KBM-7 (cell line): ENCODE measurements around the gene C1orf50.
"Not testable (repeated sequence)": the region's sequence is repeated elsewhere in the genome, so short reads cannot be mapped to it uniquely, and the experiment has no call there.

Experiments used
- DNase-seq: peaks from one replicate; pipeline ENCODE4 v3.0.0-alpha.2; 2015
- in situ Hi-C: fragments of 300-500 bp; cut with MboI; formaldehyde crosslinking; loops from 2 replicates; pipeline ENCODE4 v1.14.3; 2020; ENCODE audit warnings: low sequenced_read_pairs, low pct_unique_long_range_greater_than_20kb, mixed read lengths

C1orf50 gene

DNA sequence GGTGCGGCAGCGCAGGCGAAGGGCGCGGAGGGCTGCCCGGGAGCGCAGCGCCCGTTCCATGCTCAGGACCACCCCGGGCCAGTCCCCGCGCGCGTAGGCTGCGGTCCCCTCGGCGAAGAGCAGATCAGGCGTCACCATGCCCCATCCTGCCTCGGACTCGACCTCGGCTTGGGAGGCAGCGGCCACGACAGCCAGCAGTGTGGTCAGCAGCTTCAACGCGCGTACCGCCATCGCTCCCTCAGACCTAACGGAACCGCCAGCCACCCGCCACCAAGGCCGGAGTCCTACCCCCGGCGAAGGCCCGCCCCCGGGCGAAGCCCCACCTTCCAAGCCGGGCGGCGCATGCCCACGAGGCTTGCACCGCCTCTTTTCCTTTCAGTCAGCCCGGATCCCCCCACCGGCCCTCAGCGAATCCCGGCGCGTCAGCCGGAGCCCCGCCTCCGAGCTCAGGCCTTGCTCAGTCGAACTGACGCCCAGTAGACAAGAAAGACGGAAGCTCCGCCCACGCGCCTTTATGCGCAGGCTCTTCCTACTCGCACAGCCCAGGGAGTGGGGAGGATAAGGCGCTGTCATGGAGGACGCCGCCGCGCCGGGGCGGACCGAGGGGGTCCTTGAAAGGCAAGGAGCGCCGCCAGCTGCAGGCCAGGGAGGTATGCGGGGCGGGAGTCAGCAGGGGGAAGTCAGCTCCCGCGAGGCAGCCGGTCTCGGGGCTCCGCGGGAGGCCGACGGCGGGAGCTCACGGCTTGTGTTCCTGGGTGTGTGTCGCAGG, at the start of gene C1orf50, which contains the start of gene P3H1:
Gene C1orf50 (plus strand): TSS at position 509 of the 769 bp plus-strand sequence. CDS start 63 bp downstream, at position 572.
Gene P3H1 (minus strand): TSS at position 288 of the 769 bp plus-strand sequence. CDS start 57 bp downstream, at position 231.
- in situ Hi-C loops = no loop called here
- DNase-seq = peak; percentile 99

DNA sequence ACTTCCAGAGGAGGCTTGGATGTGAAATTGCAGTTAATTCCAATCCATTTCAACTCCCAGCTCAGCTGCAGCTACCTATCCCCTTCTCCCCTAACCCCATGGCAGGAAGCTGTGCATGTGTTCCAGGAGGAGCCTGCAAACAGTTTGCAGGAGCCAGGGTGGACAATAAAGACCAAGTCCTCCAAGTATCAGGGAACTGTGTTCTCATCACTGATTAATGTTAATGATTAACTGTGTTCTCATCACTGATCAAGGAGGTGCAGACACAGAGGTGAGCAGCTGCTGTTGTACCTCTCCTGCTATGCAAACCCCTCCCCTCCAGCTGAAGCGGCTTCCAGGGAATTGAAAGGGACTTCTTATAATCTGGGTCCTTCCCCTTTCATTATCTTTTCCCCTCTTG, 46.2 kb upstream of the C1orf50 start:
- DNase-seq = no peak
- in situ Hi-C loops = no loop called here

DNA sequence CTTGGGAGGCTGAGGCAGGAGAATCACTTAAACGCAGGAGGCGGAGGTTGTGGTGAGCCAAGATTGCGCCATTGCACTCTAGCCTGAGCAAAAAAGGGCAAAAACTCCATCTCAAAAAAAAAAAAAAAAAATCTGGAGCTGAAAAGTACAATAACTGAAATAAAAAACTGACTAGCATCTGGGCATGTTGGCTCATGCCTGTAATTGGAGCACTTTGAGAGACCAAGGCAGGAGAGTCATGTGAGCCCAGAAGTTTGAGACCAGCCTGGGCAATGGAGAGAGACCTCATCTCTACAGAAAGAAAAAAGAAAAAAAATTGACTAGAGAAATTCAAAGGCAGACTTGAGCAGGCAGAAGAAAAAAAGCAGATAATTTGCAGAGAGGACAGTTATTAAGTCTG, 45.1 kb upstream of the C1orf50 start:
- peak; percentile 28 for DNase-seq
- in situ Hi-C loops = no loop called here

DNA sequence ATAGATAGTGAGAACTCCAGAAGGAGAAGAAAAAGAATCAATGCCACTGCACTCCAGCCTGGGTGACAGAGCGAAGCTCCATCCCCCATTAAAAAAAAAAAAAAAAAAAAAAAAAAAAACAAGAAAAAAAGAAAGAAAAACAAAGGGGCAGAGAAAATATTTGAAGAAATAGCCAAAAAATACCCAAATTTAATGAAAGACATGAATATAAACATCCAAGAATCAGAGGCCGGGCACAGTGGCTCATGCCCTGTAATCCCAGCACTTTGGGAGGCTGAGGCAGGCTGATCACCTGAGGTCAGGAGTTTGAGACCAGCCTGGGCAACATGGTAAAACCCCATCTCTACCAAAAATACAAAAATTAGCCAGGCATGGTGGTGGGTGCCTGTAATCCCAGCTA, 44.6 kb upstream of the C1orf50 start:
- in situ Hi-C loops, DNase-seq: not testable (repeated sequence)

DNA sequence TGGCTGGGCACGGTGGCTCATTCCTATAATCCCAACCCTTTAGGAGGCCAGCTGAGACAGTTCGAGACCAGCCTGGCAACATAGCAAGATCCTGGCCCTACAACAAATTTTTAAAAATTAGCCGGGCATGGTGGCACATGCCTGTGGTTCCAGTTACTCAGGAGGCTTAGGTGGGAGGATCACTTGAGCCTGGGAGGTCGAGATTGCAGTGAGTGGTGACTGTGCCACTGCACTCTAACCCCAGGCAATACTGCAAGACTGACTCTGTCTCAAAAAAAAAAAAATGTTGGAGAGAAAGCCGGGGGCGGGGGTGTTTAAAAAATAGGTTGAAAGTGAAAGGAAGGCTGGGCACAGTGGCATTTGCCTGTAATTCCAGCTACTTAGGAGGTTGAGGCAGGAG, 43.5 kb upstream of the C1orf50 start:
- DNase-seq = no peak
- in situ Hi-C loops = no loop called here

DNA sequence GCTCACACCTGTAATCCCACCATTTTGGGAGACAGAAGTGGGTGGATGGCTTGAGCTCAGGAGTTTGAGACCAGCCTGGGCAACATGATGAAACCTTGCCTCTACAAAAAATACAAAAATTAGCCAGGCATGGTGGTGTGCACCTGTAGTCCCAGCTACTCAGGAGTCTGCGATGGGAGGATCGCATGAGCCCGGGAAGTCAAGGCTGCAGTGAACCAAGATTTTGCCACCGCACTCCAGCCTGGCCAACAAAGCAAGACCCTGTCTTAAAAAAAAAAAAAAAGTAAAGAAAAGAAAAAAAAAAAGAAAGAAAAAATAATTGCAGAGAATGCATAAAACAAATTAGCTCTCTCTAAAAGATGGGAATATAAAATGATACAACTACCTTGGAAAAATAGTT, 41.2 kb upstream of the C1orf50 start:
- in situ Hi-C loops = loop anchor here (25.0 kb wide), 1 partner anchor 389 kb away; the partner anchor contains the start of gene FOXJ3
- DNase-seq = not testable (repeated sequence)

DNA sequence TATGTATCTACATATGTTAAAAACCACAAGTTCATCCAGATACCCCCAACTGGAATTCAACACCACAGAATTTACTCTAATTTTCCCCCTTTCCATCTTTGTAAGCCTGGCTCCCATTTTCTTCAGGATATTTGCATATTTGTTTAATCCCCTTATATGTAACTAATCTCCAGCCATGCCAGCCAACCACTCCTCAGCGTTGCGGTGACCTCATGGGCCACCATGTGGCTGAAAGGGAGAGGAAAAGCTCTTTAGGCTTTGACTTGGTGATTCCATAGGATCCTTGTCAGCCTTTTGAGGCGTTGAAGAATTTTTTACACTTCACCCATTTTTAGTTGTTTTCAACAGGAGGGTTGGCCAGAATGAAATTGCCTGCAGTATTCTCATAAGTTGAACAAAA, 37.0 kb upstream of the C1orf50 start:
- no peak for DNase-seq
- in situ Hi-C loops = loop anchor here (25.0 kb wide), 1 partner anchor 393 kb away; the partner anchor contains the start of gene FOXJ3

DNA sequence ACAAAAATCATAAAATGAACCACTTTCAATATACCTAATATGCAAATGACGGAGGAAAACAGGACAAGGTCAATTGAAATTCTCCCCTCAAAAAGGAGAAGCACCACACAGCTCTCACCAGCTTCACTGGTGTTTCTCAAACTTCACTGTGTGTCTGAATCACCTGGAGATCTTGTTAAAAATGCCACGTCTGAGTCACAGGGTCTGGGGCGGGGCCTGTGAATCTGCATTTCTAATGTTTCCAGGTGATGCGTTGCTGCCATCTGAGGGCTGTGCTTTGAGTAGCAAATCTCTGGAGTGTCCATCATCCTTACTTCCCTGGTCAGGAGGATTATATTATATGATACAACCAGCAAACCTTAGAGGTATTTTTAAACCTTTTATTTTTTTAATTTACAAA, 36.1 kb upstream of the C1orf50 start:
- in situ Hi-C loops = loop anchor here (25.0 kb wide), 1 partner anchor 394 kb away; the partner anchor contains the start of gene FOXJ3
- peak; percentile 21 for DNase-seq

DNA sequence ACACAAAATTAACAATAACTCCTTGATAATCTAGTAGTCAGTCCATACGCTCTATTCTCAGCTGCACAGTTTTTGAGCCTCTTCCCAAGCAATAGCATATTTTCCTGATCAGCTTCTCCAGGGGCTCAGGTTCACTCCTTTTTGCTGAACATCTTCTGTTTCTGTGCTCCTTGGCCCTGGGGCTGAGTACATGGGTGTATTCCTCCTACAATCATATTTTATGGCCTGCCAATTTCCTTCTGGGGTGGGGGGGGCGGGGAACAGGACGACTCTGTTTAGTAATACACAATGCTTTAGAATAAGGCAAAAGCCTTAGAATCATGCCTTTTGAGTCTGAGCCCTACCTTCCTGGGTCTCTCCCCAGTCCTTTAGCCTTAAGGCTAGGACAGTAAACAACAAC, 35.5 kb upstream of the C1orf50 start:
- no peak for DNase-seq
- in situ Hi-C loops = loop anchor here (25.0 kb wide), 1 partner anchor 394 kb away; the partner anchor contains the start of gene FOXJ3

DNA sequence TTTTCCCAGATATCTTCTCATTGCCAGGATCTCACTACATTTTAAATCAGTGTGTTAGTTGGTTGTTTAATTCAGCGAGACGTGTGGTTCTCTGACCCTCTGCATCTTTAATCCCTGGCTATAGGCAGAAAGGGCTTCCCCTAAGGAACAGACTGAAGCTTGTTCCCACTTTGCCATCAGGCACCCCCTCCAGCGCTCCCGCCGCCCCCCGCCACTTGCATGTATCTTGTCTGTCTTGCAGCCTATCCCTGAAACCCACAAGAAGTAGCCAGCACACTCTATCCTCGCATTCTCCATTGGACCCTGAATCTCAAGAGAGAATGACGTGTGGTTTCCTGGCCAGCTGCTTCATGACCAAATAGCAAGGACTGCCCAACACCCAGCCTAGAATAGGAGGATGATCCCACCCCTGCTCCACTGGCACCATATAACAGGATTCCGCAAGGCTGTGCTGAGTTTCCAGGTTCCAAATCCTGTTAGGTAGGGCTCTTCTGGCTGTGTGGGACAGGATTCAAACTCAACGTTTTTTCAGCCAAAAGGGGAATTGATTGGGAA, 34.8 kb upstream of the C1orf50 start:
- DNase-seq = no peak
- in situ Hi-C loops = loop anchor here (25.0 kb wide), 1 partner anchor 395 kb away; the partner anchor contains the start of gene FOXJ3

DNA sequence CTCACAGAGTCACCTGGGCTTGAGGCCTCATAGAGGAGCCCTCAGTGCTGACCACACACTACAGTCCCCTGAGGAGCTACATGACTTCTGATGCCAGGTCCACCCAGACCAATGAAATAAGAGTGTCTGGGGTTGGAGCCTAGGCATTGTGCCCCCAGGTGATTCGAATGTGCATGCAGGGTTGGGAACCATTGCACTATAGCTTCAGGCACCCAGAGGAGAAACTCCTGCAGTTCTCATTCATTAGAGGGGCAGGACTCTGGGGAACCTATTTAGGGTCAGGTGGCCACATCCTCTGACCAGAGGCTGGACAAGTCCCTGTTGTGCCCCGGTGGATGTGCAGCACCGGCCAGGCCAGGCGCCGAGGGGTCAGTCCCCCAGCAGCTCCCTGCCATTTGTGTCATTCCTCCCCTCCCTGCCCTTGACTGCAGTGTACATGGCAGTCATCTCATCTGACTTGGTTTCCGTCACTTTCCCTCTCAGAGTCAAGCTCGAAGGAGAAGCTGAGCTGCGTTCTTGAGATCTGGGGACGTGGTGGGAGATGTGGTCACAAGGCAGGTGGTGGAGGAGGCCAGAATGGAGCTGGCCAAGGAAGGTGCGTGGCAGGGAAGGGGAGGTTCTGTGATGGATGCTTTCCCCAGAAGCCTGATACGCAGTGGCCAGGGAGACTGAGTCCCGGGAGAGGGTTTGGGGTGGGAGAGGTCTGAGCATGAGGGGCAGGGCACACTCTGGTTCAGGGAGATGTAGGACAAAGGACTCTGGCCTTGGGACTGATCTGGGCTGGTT, 33.4 kb upstream of the C1orf50 start:
- in situ Hi-C loops = loop anchor here (25.0 kb wide), 1 partner anchor 396 kb away; the partner anchor contains the start of gene FOXJ3
- DNase-seq = no peak

DNA sequence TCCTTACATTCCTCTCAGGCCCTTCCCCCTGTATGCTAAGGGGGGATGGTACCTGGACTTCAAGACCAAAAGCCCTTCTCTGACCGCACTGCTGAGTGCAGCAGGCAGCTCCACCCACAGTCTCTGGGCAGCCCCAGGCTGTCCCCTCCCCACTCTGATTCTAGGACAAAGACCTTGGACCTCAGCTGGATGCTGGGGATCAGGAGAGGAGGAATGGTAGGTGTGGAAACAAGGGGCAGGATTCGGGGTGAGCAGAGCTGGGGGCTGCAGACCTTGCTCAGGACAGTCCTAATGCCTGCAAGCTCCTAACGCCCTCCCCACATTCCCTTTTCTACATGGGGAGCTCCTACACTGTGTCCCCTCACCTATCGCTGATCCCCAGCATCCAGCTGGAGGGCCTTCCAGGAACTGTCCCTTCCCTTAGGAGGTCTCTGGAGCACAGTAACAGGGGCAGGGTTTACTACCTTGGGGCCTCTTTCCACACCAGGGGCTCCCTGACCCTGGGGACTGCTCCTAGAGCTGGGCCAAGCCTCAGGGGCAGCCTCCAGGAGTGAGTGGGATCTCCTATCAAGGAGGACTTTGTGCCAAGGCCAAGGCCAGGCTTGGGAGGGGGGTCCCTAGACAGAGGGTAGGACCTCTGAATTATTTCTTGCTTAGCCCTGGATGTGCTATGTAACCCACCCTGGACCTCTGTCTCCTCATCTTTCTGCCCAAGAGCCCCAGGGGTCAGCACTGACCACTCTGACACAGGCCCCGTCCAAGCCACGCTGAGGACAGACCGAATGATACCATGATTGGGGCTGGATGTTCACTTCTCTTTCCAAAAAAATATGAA, 32.6 kb upstream of the C1orf50 start:
- in situ Hi-C loops = loop anchor here (25.0 kb wide), 1 partner anchor 397 kb away; the partner anchor contains the start of gene FOXJ3
- DNase-seq = no peak

DNA sequence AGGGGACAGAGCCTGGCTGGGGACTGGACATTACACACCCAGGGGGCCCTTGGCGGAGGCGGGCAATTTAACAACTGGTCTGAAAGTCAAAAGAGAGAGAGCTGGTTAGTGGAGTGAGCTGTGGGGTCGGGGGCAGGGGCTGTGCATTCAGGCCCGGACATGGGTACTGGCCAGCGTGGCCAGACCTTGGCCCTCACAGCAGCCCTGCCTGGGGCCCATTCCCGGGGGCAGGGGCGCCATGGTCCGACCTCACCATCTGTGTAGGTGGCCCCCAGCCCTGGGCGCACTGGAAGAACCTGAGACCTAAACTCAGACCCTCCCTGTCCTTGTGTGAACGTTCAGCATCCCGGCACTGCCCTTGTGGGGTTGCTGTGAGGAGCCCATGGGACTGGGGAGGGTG, 32.0 kb upstream of the C1orf50 start:
- DNase-seq = no peak
- in situ Hi-C loops = loop anchor here (25.0 kb wide), 1 partner anchor 398 kb away; the partner anchor contains the start of gene FOXJ3

DNA sequence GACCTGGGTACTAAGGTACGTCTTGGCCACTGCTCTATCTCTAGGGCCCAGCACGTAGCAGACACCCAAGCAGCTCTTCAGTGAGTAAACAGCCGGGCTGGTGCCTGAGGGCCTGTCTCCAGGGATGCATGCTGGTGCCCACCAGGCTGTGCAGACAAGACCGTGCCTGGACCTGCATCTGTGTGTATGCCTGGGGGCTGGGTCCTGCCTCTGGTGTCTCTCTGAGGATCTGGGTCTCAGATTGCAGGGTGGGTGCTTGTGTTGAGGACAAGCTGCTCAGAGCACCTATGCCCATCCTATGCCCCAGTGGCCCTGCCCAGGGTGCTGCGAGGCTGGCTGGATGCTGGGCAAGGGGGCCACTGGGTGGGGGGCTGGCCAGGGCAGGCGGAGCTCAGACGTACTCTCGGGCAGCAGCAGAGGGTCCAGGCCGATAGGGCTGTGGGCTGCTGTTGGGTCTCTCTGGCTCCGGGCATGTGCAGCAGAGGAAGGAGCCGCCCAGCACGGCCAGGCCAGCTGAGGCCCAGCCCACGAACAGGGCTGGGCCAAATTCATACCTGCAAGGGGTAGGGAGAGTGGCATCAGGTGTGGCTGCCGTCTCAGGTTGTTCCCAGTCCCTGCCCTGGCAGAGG, 31.5 kb upstream of the C1orf50 start:
- in situ Hi-C loops = loop anchor here (25.0 kb wide), 1 partner anchor 398 kb away; the partner anchor contains the start of gene FOXJ3

DNA sequence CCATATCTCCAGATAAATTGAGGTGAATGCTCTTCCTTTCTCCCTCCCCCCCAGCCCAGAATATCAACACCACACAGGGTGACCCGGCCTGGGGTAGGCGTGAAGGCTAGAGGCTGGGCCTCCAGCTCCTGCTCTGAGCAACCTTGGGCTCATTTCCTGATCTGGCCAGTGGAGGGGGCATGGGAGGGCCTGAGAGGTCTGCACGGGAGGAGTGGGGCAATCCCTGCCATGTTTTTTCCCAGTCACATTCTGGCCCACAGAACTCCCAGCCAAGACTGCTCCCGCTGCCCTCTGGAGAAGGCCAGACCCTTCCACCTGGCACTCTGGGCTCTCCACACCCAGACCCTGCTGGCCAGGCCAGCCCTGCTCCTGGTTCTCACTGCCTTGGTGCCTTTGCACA, 30.9 kb upstream of the C1orf50 start:
- in situ Hi-C loops = loop anchor here (25.0 kb wide), 1 partner anchor 399 kb away; the partner anchor contains the start of gene FOXJ3
- DNase-seq = peak; percentile 29

More for the DNA sequence above, 31.5 kb upstream of the C1orf50 start:
- DNase-seq = no peak

DNA sequence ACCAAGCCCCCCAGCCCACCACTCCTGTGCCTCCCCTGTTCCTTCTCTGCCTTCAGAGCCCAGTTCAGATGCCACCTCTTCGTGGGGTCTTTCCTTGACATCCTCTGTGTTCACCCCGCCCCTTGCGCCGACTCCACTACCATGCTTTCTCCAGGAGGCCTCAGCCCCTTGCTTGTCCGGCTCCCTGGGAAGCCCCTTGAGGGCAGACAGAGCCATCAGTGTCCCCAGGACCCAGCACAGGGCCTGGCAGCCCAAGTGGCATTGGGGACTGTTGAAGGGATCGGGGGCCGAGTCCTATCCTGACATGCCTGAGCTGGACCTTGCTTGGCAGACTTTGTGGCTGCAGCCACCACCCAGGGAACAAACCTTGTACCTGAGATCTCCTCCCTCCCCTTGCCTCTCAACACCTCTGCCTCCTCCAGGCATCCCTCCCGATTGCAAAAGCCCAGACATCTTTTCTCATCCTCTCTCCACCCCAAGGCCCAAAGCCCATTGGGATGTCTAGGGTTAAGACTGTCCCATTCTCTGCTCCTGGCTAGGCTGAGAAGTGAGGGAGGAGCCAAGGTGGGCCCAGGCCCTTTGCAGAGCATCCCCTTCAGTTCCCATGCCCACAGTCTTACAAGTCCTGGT, 30.4 kb upstream of the C1orf50 start:
- DNase-seq = no peak
- in situ Hi-C loops = loop anchor here (25.0 kb wide), 1 partner anchor 399 kb away; the partner anchor contains the start of gene FOXJ3

DNA sequence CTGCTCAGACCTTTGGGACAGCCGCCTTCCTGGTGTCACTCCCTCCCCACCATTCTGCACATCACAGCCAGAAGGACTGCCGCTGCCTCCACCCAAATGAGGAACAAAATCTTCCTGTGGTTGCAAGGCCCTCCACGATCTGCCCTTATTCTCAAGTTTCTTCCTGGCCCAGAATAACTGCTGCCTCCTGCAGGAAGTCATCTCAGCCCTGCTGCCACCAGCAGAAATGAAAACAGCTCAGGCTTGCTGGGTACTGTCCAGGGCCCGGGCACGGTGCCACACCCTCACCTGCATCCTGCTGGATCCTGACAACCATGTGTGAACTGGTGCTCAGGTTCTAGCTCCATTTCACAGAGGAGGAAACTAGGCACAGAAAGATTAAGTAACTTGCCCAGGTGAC, 29.8 kb upstream of the C1orf50 start:
- in situ Hi-C loops = loop anchor here (25.0 kb wide), 1 partner anchor 400 kb away; the partner anchor contains the start of gene FOXJ3
- peak; percentile 91 for DNase-seq
